IPS DF 4.7 (cell line): ENCODE measurements around the gene ASAH2.

Source experiments
- DNase-seq: peaks from one replicate; pipeline ENCODE4 v3.0.0-alpha.2; 2013; ENCODE audit warnings: low spot score; ENCODE audit errors: extremely low read depth

Gene ASAH2

GRCh38 chr10:50210876-50211275, 40.4 kb downstream of the ASAH2 start:
- DNase-seq: no peak
